Progenitor cell of endocrine pancreas (in vitro differentiated cells): ENCODE measurements around the gene LMF2. TPM values are rescaled to one million over a fixed set of nuclear protein-coding genes. Genes with fewer than 3 reads are reported as not detected.
A peak's percentile ranks its signal among the peaks of the same experiment; 100 is the strongest.

Source experiments
- DNase-seq: peaks from one replicate; pipeline ENCODE4 v3.0.0; 2021; ENCODE audit warnings: low spot score; ENCODE audit not compliant: unreplicated experiment
- H3K27ac Mint-ChIP-seq: 2 replicates; pipeline ENCODE4 v1.8.0; 2021; ENCODE audit warnings: mild to moderate bottlenecking, moderate library complexity, mixed read lengths
- H3K27me3 Mint-ChIP-seq: 2 replicates; pipeline ENCODE4 v1.8.0; 2021; ENCODE audit warnings: mixed read lengths
- H3K36me3 Mint-ChIP-seq: 2 replicates; pipeline ENCODE4 v1.8.0; 2022; ENCODE audit warnings: mixed read lengths; ENCODE audit not compliant: insufficient read depth
- H3K4me1 Mint-ChIP-seq: 2 replicates; pipeline ENCODE4 v1.8.0; 2021; ENCODE audit warnings: low read depth, mixed read lengths
- H3K4me3 Mint-ChIP-seq: 2 replicates; pipeline ENCODE4 v1.8.0; 2021; ENCODE audit warnings: low read depth, mild to moderate bottlenecking, moderate library complexity, mixed read lengths
- H3K9me3 Mint-ChIP-seq: 2 replicates; pipeline ENCODE4 v1.8.0; 2021; ENCODE audit warnings: low read depth, mixed read lengths
- total RNA-seq: library from RNA; stranded (reverse); gene quantifications from 2 replicates; pipeline ENCODE4 v1.2.1, GENCODE V29; 2021
- TF ChIP-seq, protein P1 (sequence below): fragments of 200-600 bp; sonication (generic); IDR thresholded peaks from one replicate; pipeline ENCODE4 v1.5.0; 2021; ENCODE audit warnings: antibody characterized with exemption, mild to moderate bottlenecking; ENCODE audit not compliant: unreplicated experiment

The LMF2 gene
- total RNA-seq, 1 donor from 2014 or later = 65.5 TPM

DNA sequence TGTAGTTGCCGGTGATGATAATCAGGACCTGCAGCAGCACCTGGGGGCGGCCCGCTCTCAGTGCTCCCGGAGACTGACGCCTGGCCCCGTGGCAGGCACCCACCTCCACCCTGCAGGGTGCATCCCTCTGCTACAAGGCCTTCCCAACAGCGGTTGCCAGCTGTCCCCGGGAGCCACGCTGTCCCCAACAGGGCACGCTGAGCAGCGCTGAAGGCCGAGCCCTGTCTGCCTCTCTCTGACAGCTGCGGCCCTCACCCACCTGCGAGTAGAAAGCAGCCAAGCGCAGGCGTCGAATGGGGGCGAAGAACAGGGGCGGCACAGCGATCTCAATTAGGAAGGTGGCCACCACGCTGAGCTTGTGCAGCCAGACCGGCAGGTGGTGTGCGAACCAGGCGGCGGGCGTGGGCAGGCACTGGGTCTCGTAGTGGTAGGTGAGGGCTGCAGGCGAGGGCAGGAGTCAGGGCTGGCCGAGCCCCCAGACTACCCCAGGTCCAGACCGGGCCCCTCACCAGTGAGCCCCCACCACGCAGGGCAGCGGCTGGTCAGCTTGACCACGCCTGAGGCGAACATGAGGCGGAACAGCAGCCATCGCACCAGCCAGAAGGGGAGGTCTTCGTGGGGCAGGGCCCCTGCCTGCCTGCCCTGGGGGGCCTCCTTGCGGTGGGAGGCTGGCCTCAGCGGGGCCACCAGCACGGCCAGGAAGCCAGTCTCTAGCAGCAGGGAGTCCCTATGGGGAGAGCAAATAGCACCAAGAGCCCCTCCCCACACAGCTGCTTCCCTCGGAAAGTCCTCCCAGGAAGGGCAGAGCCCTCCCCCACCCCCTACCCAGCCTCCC lies 1.5 kb downstream of the LMF2 start:
- TF ChIP-seq, protein P1, sequence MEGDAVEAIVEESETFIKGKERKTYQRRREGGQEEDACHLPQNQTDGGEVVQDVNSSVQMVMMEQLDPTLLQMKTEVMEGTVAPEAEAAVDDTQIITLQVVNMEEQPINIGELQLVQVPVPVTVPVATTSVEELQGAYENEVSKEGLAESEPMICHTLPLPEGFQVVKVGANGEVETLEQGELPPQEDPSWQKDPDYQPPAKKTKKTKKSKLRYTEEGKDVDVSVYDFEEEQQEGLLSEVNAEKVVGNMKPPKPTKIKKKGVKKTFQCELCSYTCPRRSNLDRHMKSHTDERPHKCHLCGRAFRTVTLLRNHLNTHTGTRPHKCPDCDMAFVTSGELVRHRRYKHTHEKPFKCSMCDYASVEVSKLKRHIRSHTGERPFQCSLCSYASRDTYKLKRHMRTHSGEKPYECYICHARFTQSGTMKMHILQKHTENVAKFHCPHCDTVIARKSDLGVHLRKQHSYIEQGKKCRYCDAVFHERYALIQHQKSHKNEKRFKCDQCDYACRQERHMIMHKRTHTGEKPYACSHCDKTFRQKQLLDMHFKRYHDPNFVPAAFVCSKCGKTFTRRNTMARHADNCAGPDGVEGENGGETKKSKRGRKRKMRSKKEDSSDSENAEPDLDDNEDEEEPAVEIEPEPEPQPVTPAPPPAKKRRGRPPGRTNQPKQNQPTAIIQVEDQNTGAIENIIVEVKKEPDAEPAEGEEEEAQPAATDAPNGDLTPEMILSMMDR = no peak
- Mint-ChIP-seq H3K9me3 (no peaks in the 10 kb centered on the region), H3K27me3 (no peaks in the 10 kb centered on the region), H3K36me3 (no peaks in the 10 kb centered on the region), H3K4me3 (peak overlapping the region; percentile 91), H3K27ac (no peak overlapping the region), H3K4me1 (peaks cover 15% of the 10 kb centered on the region)
- DNase-seq = no peak

GRCh38 chr22:50505276-50505775 lies 2.2 kb downstream of the LMF2 start:
- TF ChIP-seq, protein P1 = no peak
- DNase-seq = no peak
- no peaks in the 10 kb centered on the region for H3K27me3 Mint-ChIP-seq
- H3K4me1 Mint-ChIP-seq = peaks cover 15% of the 10 kb centered on the region
- no peaks in the 10 kb centered on the region for H3K36me3 Mint-ChIP-seq
- no peaks in the 10 kb centered on the region for H3K9me3 Mint-ChIP-seq
- no peak overlapping the region for H3K4me3 Mint-ChIP-seq
- H3K27ac Mint-ChIP-seq = no peak overlapping the region

GRCh38 chr22:50504369-50505211 lies 2.9 kb downstream of the LMF2 start:
- TF ChIP-seq, protein P1 = no peak
- Mint-ChIP-seq H3K27me3 (no peaks in the 10 kb centered on the region), H3K9me3 (no peaks in the 10 kb centered on the region), H3K36me3 (no peaks in the 10 kb centered on the region), H3K4me1 (peaks cover 15% of the 10 kb centered on the region), H3K27ac (no peak overlapping the region), H3K4me3 (no peak overlapping the region)
- DNase-seq = no peak

DNA sequence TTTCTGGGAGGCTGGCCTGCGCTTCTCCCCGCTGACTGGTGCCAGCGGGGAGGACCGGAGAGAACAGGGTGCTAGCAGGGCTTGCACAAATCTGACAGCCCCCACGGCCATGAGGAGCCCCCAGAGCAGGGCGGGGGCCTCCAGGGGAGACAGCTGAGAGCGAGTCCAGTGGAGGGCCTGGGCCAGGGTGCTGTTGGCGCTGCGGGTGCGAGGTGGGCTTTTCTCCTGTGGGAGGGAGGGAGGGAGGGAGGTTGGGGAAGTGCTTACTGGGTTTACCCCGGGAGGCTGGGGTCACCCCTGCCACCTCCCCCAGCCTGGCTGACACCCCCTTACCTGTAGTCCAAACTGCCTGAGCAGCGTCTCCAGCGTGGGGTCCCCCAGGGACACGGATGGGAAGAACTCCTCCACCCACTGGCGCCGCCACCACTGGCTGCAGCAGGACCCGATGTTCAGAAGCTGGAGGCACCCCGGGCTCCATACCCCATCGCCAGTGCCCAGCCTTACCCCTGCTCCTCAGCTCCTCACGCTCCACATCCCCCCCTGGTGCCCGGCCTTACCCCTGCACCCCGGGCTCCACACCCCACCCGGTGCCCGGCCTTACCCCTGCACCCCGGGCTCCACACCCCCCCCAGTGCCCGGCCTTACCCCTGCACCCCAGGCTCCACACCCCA lies 3.9 kb downstream of the LMF2 start:
- no peak for DNase-seq
- TF ChIP-seq, protein P1 = no peak
- no peaks in the 10 kb centered on the region for H3K36me3 Mint-ChIP-seq

More for the DNA sequence above, 3.9 kb downstream of the LMF2 start:
- H3K27me3 Mint-ChIP-seq = no peaks in the 10 kb centered on the region
- H3K4me3 Mint-ChIP-seq = no peak overlapping the region
- H3K27ac Mint-ChIP-seq = no peak overlapping the region
- H3K4me1 Mint-ChIP-seq = peaks cover 6% of the 10 kb centered on the region
- H3K9me3 Mint-ChIP-seq = no peaks in the 10 kb centered on the region
